GM19099 (cell line): ENCODE data around the gene PKDCC.

Experiments
- POLR2A ChIP-seq: IDR thresholded peaks from 3 replicates; pipeline ENCODE4 v1.6.1; 2011; ENCODE audit warnings: low read depth; ENCODE audit not compliant: insufficient read length; ENCODE audit errors: extremely low read depth

Gene PKDCC

DNA sequence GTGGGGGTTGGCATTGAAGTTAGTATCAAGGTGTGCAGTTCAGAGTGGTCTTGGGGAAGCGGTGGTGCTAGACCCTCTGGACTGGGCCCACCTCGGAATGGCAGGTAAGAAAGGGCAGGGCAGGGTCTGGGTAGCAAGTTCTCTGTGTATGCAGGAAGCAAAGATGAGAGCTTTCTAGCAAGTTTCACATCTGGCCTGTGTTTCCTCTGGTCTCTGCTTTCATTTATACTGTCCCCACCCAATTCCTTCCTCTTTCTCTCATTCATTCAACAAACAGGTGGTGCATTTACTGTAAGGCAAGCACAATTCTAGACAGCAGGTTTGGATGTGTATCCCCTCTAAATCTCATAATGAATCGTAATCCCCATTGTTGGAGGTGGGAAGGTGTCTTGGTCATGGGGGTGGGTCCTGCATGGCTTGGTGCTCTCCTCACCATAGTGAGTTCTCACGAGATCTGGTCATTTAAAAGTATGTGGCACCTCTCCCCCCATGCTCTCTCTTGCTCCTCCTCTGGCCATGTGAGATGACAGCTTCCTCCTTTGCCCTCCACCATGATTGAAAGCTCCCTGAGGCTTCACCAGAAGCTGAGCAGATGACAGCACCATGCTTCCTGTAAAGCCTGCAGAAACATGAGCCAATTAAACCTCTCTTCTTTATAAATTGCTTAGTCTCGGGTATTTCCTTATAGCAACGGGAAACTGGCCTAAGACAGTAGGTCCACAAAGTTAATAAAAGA, 51.8 kb downstream of the PKDCC start:
- no peak for TF ChIP-seq POLR2A

DNA sequence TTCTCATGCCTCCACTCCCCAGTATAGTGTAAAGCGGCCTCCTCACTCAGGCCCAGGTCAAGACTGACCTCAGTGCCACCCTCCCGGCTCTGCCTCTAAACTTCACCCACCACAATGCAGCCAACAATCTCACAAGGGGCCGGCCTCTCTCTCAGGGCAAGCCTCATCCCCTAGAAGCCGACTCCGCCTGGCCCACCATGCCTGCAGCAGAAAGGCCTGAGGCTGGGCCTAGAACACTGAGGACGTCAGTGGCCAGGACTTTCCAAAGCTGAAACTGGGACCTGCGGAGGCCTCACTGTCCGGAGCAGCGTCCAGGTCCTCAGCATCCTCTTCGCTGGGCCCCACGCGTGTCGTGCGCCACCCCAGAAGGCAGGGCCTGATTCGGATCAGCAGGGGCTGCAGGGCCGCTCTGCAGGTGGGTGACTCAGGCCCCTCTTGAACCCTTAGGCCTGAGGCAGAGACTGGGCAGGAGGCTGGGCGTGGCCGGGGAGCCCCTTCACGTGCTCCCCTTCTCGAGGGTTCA, 52.9 kb downstream of the PKDCC start:
- no peak for TF ChIP-seq POLR2A

DNA sequence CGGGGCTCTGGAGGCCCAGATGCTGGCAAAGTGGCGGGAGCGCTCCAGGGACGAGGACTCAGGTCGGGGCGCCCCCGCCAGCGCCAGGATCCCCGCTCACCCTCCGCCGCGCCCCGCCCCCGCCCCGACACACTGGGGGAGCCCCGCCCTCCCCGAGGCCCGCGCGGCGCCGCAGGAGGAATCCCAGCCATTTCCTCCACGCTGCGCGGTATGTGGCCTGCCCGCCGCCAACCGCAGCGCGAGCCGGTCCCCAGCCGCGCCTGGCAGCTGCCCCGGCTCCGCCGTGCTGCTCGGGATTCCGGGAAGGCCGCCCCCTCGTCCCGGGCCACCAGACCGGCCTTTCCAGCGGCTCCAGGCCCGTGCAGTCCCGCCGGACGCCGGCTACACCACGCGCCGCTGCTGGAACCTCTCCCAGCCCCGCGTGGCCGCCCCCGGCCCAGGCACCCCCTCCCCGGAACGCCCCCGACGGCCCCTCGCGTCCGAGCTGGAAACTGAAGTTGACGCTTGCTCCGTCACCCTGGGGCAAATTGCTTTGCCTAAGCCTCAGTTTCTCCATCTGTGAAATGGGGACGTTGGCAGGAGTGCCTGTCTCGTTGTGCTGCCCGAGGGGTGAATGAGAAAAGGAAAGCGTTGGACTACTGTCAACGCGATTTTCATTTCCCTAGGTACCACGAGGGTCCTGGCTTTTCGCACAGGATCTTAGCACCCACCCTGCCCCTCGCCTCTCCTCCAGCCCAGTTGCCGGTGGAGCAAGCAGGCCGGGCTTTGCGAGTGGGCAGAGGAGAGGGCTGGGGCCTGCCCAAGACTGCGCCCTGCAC, 53.6 kb downstream of the PKDCC start:
- peak; percentile 38 for TF ChIP-seq POLR2A

DNA sequence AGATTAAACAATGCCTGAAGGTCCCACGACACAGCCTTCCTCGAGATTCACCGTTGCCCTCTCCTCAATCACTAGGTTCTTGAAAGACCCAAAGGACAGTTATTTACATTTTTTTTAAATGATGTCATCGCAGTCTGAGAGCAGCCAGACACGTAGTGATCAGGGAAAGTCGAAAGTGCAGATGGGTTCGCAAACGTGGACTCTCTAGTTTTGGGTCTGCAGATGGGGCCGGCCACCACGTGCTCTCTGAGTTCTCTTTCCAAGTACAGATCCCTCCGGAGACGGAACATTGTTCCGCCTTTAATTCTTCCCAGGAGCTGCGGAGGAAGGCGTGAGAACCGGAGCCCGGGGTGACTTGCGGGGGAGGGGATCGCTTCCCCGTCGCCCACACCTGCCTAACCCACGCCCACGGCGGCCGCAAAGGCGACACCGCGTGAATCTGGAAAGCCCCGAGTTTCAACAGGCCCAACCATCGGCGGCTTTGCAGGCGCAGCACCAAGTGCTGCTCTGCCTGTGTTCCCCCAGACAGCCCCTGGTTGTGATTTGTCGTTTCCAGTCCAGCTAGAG, 54.3 kb downstream of the PKDCC start:
- TF ChIP-seq POLR2A = peak; percentile 31

DNA sequence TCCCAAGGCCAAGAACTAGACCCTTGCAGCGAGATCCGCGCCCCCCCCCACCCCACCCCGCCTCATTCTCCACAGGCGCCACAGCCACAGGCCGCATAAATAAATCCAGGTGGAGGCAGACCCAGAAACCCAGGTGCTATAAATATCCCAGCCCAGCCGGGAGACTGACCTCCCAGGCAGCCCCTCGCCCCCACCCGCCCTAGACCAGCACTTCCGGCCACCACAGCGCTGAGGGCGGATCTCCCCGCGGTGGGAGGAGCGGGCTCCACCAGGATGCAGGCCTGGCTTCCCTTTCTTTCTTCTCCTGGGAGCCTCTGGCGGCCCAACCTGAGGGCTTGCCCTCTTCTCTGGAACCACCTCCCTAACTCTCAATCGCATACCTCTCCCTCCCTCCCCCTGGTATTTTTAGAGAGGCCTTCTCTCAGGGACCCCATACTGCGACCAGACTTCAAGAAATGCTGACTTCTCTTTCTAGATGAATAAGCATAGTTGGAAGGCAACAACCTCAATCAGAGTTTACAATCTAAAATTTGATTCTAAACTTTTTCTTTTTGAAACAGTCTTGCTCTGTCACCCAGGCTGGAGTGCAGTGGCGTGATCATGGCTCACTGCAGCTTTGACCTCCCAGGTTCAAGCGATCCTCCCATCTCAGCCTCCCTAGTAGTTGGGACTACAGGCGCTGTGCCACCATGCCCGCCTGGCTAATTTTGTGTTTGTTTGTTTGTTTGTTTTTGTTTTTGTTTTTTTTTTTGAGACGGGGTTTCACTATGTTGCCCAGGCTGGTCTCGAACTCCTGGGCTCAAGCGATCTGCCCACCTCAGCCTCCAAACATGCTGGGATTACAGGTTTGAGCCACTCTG, 55.0 kb downstream of the PKDCC start:
- TF ChIP-seq POLR2A = no peak

DNA sequence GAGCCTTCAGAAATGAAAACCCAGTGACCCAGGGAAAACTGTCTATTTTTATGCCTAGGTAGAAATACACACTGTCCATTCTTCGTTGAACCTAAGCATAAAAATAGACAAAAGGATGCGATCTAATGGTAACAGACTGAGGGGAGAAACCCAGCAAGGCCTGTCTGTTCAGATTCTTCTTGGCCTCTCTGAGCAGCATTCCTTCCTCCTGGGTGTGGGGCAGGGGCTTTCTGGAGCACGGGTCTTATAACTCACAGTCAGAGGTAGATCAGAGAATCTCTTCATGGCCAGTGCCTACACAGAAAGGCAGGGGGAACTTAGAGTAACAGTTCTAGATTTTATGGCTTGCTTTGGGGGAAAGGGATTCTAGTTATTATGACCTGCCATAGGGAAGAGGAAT, 56.0 kb downstream of the PKDCC start:
- TF ChIP-seq POLR2A = no peak

DNA sequence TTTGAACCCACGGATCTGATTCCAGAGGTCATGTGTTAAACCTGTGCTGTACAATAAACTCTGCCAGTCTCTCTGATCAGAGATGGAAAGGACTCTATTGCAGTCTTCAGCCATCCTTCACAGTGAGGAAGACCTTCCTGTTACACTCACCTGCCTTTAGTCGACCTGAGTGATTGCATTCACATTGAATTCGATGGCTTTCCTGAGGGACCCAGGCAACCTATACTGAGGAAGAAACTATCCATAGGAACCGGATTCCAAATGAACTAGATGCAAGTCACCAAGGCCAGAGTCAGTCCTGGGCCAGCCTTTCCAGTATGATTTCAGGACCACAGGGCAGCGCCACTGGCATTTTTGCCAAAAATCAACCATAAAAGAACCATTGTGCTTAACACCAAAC, 56.8 kb downstream of the PKDCC start:
- TF ChIP-seq POLR2A = no peak

DNA sequence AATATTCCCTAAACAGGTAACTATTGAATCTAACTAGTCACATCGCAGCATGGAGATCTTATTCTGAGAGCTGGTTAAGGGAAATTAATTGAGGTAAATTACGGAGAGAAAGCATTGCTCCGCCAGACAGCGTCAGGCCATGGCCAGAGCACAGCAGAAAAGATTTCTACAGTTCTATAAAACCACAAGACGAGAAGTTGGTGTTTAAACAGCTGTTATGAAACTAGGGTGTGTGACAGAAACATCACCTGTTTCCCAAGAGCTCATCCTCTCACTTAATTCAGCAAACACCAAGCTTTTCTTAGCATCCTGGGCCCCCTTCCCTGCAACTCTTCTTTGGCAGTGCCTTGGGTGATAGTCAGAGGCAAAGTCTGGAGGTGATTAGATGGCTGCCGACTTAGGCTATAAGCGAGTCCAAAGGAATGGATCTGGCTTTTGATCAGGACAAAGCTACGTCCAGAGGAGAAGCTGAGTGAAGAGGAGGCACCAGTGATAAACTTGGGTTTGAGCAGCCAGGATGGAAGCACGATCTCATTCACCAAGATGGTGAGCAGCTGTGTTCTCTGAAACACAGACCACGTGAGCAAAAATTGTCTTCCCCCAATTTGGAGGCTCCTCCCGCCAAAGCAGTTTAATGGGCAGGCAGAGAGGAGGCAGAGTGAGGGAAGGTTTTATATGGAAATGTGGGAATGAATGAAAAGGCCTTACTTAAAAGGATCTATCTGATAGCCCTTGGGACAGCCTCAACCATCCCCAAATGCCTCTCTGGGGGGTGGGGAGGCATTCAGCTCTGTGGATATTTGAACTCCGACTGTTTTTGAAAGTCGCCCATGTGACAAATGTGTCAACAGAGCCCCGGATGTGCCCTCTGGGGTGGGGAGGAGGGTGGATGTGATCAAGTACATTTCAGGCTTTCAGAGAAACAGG, 57.8 kb downstream of the PKDCC start:
- no peak for TF ChIP-seq POLR2A

DNA sequence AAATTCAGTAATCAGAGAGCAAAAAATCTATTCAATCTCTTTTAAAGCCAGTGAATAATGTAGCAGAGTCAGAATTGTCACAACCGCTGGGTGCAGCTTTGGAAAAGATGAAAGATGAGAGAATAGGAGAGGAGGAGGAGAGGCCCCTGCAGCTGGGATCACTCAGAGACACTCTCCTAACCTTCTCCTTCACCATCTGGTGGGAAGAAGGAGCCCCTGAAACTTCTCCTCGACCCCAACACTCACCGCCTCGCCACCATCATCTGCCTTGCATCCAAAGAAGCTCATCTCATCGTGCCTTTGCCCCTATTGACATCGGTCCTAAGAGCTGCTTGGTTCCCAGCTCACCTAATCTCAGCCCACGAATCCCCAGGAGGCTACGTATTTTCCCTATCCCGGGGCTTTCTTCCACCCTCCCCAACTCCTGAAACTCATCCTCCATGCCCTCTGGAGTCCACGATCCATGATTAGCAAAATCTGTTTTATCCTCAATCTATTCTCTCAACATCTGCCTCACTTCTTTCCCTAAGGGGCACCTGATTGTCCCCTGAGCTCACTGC, 58.5 kb downstream of the PKDCC start:
- no peak for TF ChIP-seq POLR2A

DNA sequence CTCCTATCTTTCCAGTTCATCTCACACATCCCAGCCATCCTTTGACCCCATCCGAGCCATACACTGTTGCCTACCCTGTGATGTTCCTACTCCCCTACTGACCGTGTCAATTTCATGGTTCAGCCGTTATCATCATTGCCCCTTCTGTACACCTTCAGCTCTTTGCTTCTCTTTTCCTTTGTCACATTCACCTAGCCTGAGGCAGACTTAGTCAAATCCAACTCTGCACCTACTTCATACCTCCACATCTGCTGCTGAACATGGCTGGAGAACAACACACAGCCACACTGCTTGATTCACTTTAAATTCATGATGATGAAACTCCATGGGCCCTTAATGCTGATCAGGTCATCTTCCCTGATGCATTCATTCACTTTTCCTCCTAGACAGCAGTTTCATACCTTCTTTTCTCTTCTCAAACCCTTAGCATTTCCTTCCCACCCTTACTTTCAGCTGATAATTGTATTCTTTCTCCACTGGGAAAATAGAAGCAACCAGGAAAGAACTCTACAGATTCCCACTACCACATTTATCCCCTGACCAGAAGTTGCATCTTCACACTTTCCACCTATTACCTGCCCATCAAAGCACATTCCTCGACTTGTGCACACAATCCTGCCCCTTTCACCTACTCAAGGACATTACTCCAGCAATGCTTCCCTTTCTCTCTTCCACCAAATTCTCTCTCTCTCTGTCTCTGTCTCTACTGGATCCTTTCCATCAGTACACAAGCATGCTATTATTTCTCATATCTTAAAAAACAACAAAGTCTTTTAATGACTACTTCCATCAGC, 59.6 kb downstream of the PKDCC start:
- TF ChIP-seq POLR2A = no peak
